DOHH2 (cell line): Measurements from ENCODE around the gene FKBP6.

ENCODE experiments used
- H3F3A ChIP-seq: fragments of 200-600 bp; sonication (generic), shearing (Covaris generic); 2 replicates; pipeline ENCODE4 v1.6.0; 2016; ENCODE audit warnings: antibody characterized with exemption, mild to moderate bottlenecking; ENCODE audit not compliant: control insufficient read depth, insufficient read depth
- H3K27ac ChIP-seq: fragments of 200-600 bp; sonication (generic); 2 replicates; pipeline ENCODE4 v1.5.1; 2014; ENCODE audit warnings: low read depth, mild to moderate bottlenecking, low read length, moderate library complexity
- H3K27me3 ChIP-seq: fragments of 200-600 bp; sonication (generic); 2 replicates; pipeline ENCODE4 v1.6.1; 2014; ENCODE audit warnings: mild to moderate bottlenecking, low read length, mixed read lengths; ENCODE audit not compliant: control insufficient read depth
- H3K36me3 ChIP-seq: fragments of 200-600 bp; sonication (generic); 2 replicates; pipeline ENCODE4 v1.6.1; 2014; ENCODE audit warnings: mild to moderate bottlenecking, low read length, moderate library complexity, mixed read lengths; ENCODE audit not compliant: control insufficient read depth
- H3K4me1 ChIP-seq: fragments of 200-600 bp; sonication (generic); 2 replicates; pipeline ENCODE4 v1.6.1; 2014; ENCODE audit warnings: mild to moderate bottlenecking, low read length, mixed read lengths; ENCODE audit not compliant: control insufficient read depth
- H3K4me2 ChIP-seq: fragments of 200-600 bp; sonication (generic); 2 replicates; pipeline ENCODE4 v1.6.0; 2014; ENCODE audit warnings: mild to moderate bottlenecking, low read length, moderate library complexity
- H3K4me3 ChIP-seq: fragments of 200-600 bp; sonication (generic); 2 replicates; pipeline ENCODE4 v1.5.1; 2014; ENCODE audit warnings: mild to moderate bottlenecking, low read length, mixed read lengths
- H3K79me2 ChIP-seq: fragments of 200-600 bp; sonication (generic); 2 replicates; pipeline ENCODE4 v1.6.1; 2014; ENCODE audit warnings: mild to moderate bottlenecking, low read length, mixed read lengths; ENCODE audit not compliant: control insufficient read depth
- H3K9me2 ChIP-seq: fragments of 200-600 bp; sonication (generic); replicated peaks from 2 replicates; pipeline ENCODE4 v1.6.1; 2014; ENCODE audit warnings: mild to moderate bottlenecking, low read length, mixed read lengths; ENCODE audit not compliant: control insufficient read depth
- H3K9me3 ChIP-seq: fragments of 200-600 bp; sonication (generic); 2 replicates; pipeline ENCODE4 v1.6.1; 2014; ENCODE audit warnings: antibody characterized with exemption, low read length, mixed read lengths; ENCODE audit not compliant: control insufficient read depth, insufficient read depth
- H4K20me1 ChIP-seq: fragments of 200-600 bp; sonication (generic); 2 replicates; pipeline ENCODE4 v1.6.0; 2014; ENCODE audit warnings: low read depth, mild to moderate bottlenecking, antibody characterized with exemption, low read length, moderate library complexity; ENCODE audit not compliant: control insufficient read depth, insufficient read depth
- CTCF ChIP-seq: fragments of 200-600 bp; sonication (generic); IDR thresholded peaks from one replicate; pipeline ENCODE4 v1.5.1; 2014; ENCODE audit warnings: antibody characterized with exemption, mild to moderate bottlenecking, low read depth, low read length; ENCODE audit not compliant: poor library complexity, severe bottlenecking
- EZH2phosphoT487 ChIP-seq: fragments of 200-600 bp; sonication (generic); IDR thresholded peaks from 2 replicates; pipeline ENCODE4 v1.6.1; 2017; ENCODE audit warnings: borderline replicate concordance, mild to moderate bottlenecking, antibody characterized with exemption, low read length, moderate library complexity, mixed read lengths

The FKBP6 gene

GRCh38 chr7:73391396-73391795 lies 63.4 kb downstream of the FKBP6 start:
- Histone ChIP-seq H3K27ac (no peak overlapping the region), H3K4me3 (no peak overlapping the region), H3K27me3 (peaks cover 5% of the 10 kb centered on the region; the same call in 1 of the 2 replicates), H3K4me1 (no peaks in the 10 kb centered on the region), H4K20me1 (no peaks in the 10 kb centered on the region), H3K4me2 (no peak overlapping the region), H3K79me2 (no peaks in the 10 kb centered on the region), H3K36me3 (no peaks in the 10 kb centered on the region), H3F3A (no peaks in the 10 kb centered on the region), H3K9me3 (peaks cover 12% of the 10 kb centered on the region), H3K9me2 (no peaks in the 10 kb centered on the region)
- TF ChIP-seq EZH2phosphoT487 (no peak), CTCF (no peak)

- H3K27me3 ChIP-seq, result peaks cover 5% of the 10 kb centered on the region; the same call in 1 of the 2 replicates
- no peaks in the 10 kb centered on the region for H3F3A ChIP-seq
- no peaks in the 10 kb centered on the region for H4K20me1 ChIP-seq
- H3K27ac ChIP-seq, result no peak overlapping the region
- H3K4me2 ChIP-seq, result no peak overlapping the region
- H3K4me3 ChIP-seq, result no peak overlapping the region
- TF ChIP-seq CTCF (no peak), EZH2phosphoT487 (no peak)
- H3K4me1 ChIP-seq, result no peaks in the 10 kb centered on the region
- no peaks in the 10 kb centered on the region for H3K36me3 ChIP-seq
- H3K9me2 ChIP-seq, result no peaks in the 10 kb centered on the region
- H3K79me2 ChIP-seq, result no peaks in the 10 kb centered on the region
- H3K9me3 ChIP-seq, result no peaks in the 10 kb centered on the region
Measured at GRCh38 chr7:73394422-73394821, 66.5 kb downstream of the FKBP6 start.

DNA sequence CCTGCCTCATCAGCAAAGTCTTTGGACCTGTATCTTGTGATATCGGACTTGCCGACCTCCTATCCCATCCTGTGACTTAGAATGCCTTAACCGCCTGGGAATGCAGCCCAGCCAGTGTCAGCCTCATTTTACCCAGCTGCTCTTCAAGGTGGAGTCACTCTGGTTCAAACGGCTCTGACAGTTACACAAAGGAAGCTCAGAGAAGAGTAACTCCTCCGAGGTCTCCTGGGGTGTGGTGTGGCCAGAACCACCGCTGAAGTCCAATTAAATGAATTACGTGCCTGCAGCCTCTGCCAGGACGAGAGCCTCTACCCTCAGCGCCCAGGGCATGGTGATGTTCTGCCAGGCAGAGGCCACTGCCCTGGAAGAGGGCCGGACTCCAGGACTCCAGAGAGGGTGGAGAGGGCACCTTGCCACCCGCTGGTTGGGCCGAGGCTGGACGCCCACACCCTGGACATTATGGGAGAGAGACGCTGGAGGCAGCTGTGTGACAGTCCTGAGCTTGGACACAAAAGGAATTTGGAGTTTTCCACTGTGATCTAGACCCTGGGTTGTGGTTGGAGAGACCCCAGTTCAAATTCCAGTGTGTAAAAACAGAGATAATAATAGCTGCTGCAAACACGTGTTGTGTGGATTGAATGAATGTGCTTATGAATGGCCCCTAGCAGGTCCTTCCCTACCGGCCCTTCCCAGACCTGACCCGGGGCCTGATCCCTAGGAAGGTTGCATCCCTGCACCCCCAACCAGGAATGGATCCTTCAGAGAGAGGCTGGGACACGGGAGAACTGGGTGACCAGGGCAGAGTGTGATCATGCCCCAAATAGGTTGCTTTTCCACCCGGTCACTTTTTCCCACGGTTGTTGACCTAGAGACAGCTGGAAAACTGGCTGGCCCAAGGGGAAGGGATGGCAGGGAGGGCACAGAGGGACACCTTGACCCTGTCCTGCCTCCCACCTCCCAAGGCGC lies 67.9 kb downstream of the FKBP6 start:
- Histone ChIP-seq H3K36me3 (no peaks in the 10 kb centered on the region), H4K20me1 (no peaks in the 10 kb centered on the region), H3K27ac (no peak overlapping the region), H3K4me2 (no peak overlapping the region), H3K9me3 (no peaks in the 10 kb centered on the region), H3K27me3 (peaks cover 2% of the 10 kb centered on the region; the same call in 1 of the 2 replicates), H3K4me3 (no peak overlapping the region), H3K9me2 (no peaks in the 10 kb centered on the region), H3F3A (no peaks in the 10 kb centered on the region), H3K4me1 (no peaks in the 10 kb centered on the region), H3K79me2 (no peaks in the 10 kb centered on the region)
- no peak for TF ChIP-seq CTCF
- no peak for TF ChIP-seq EZH2phosphoT487
